Lower leg skin (tissue), 3 donors: ENCODE measurements around the gene CD276.

Experiments
- POLR2A ChIP-seq, 2 donors: fragments of 450-650 bp; IDR thresholded peaks; one replicate each; pipeline ENCODE4 v1.6.1; 2016 to 2017; ENCODE audit warnings: antibody characterized with exemption in 2 of 2, mild to moderate bottlenecking in 1 of 2, moderate library complexity in 1 of 2
- TF ChIP-seq, protein P1 (sequence below), 3 donors: fragments of 450-650 bp; IDR thresholded peaks; one replicate each; pipeline ENCODE4 v1.5.1; 2016; ENCODE audit warnings: antibody characterized with exemption in 3 of 3, mild to moderate bottlenecking in 3 of 3, moderate library complexity in 2 of 3

DNA sequence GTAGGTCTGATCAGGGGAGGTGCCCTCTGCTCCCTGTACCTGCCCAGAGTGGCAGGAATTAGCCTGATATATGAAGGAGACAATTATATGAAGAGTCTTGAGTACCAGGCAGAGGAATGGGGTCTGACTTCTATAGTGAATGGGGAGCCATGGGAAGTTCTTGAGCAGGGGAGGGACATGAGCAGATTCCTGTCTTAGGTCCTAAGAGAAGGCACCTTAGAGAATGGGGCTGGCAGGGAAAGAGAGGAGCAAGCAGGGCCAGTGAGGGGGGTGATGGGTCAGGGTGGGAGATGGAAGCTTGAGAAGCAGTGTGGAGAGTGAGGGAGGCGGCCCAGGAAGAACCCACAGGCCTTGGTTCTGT lies 12.4 kb downstream of the CD276 start:
- TF ChIP-seq, protein P1, sequence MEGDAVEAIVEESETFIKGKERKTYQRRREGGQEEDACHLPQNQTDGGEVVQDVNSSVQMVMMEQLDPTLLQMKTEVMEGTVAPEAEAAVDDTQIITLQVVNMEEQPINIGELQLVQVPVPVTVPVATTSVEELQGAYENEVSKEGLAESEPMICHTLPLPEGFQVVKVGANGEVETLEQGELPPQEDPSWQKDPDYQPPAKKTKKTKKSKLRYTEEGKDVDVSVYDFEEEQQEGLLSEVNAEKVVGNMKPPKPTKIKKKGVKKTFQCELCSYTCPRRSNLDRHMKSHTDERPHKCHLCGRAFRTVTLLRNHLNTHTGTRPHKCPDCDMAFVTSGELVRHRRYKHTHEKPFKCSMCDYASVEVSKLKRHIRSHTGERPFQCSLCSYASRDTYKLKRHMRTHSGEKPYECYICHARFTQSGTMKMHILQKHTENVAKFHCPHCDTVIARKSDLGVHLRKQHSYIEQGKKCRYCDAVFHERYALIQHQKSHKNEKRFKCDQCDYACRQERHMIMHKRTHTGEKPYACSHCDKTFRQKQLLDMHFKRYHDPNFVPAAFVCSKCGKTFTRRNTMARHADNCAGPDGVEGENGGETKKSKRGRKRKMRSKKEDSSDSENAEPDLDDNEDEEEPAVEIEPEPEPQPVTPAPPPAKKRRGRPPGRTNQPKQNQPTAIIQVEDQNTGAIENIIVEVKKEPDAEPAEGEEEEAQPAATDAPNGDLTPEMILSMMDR (IDR thresholded peaks at IDR 0.05) = no peak
- no peak for TF ChIP-seq POLR2A (IDR thresholded peaks at IDR 0.05)
